NCI-H1436 treated with DMSO at 0.1 percent for 48 hours (cell line): ENCODE results near the gene GABRA1.

Source experiments
- DNase-seq: peaks from one replicate; lab custom pipeline; 2025; lab: John Stamatoyannopoulos, UW

The GABRA1 gene

GRCh38 chr5:161847941-161848391, at the start of gene GABRA1:
Gene GABRA1, plus strand, starts transcription at chr5:161848120. Its CDS starts 2,691 bp downstream, at chr5:161850811.
- no peak for DNase-seq

- no peak for DNase-seq
These were observed 48.6 kb upstream of the GABRA1 start for GRCh38 chr5:161799316-161799715.

GRCh38 chr5:161804263-161804662, 43.7 kb upstream of the GABRA1 start:
- no peak for DNase-seq

- DNase-seq = no peak
These were observed 1.2 kb upstream of the GABRA1 start for GRCh38 chr5:161846746-161847145.

- DNase-seq = no peak
These were observed 473 bp upstream of the GABRA1 start for GRCh38 chr5:161847447-161847846.

GRCh38 chr5:161850491-161850890, 2.6 kb downstream of the GABRA1 start:
- no peak for DNase-seq

- DNase-seq = no peak
These were observed 3.9 kb downstream of the GABRA1 start for GRCh38 chr5:161851691-161852299.

- no peak for DNase-seq
These were observed 9.4 kb downstream of the GABRA1 start for GRCh38 chr5:161857358-161857757.

GRCh38 chr5:161863259-161863658, 15.3 kb downstream of the GABRA1 start:
- no peak for DNase-seq

GRCh38 chr5:161863811-161864210, 15.9 kb downstream of the GABRA1 start:
- DNase-seq = no peak

GRCh38 chr5:161865510-161865909, 17.6 kb downstream of the GABRA1 start:
- DNase-seq = no peak

- DNase-seq = no peak
These were observed 42.1 kb downstream of the GABRA1 start for GRCh38 chr5:161889971-161890370.

- no peak for DNase-seq
These were observed 47.6 kb downstream of the GABRA1 start for GRCh38 chr5:161895514-161895913.

GRCh38 chr5:161897033-161897432, 49.1 kb downstream of the GABRA1 start:
- no peak for DNase-seq

GRCh38 chr5:161899590-161899989, 51.7 kb downstream of the GABRA1 start:
- no peak for DNase-seq

- no peak for DNase-seq
These were observed 53.1 kb downstream of the GABRA1 start for GRCh38 chr5:161900981-161901380.

- DNase-seq = no peak
These were observed 73.9 kb downstream of the GABRA1 start for GRCh38 chr5:161921781-161922180.

- DNase-seq = no peak
These were observed 76.3 kb downstream of the GABRA1 start for GRCh38 chr5:161924270-161924669.

- no peak for DNase-seq
These were observed 78.0 kb downstream of the GABRA1 start for GRCh38 chr5:161925960-161926359.

- no peak for DNase-seq
These were observed 86.6 kb downstream of the GABRA1 start for GRCh38 chr5:161934486-161934885.

GRCh38 chr5:161944974-161945373, 97.1 kb downstream of the GABRA1 start:
- DNase-seq = no peak

GRCh38 chr5:161946911-161947310, 99.0 kb downstream of the GABRA1 start:
- no peak for DNase-seq
